ENCODE results near the gene USF3. TPM values are rescaled to one million over a fixed set of nuclear protein-coding genes. Genes with fewer than 3 reads are reported as not detected.
A peak's percentile ranks its signal among the peaks of the same experiment; 100 is the strongest.

Gene USF3
- polyA plus RNA-seq, 1 donor from 2014 or later, result 15.4 TPM

- no peaks in the 10 kb centered on the region for H3K27me3 ChIP-seq (ENCODE audit: insufficient read depth, low read depth, low read length)
- no peaks in the 10 kb centered on the region for H3K36me3 ChIP-seq (ENCODE audit: insufficient read depth, low read length)
- no peaks in the 10 kb centered on the region for H3K9me2 ChIP-seq (ENCODE audit: insufficient read depth, low read length)
- H3K9me3 ChIP-seq (ENCODE audit: low read length), result no peaks in the 10 kb centered on the region
- H3K27ac ChIP-seq (ENCODE audit: low read length), result no peak overlapping the region
- no peak overlapping the region for H3K9ac ChIP-seq (ENCODE audit: low read length)
- H3K4me3 ChIP-seq (ENCODE audit: low read length), result no peak overlapping the region
- no peaks in the 10 kb centered on the region for H4K20me1 ChIP-seq (ENCODE audit: insufficient read depth)
- TF ChIP-seq CTCF (IDR thresholded peaks at IDR 0.05; ENCODE audit: poor library complexity, severe bottlenecking), result no peak
- no peak overlapping the region for H2AFZ ChIP-seq (ENCODE audit: low read depth, low read length)
- H3K79me2 ChIP-seq (replicated peaks; ENCODE audit: insufficient read depth, low read length), result peaks cover 77% of the 10 kb centered on the region
- H3K4me2 ChIP-seq (ENCODE audit: low read length), result no peak overlapping the region
- peaks cover 4% of the 10 kb centered on the region for H3F3A ChIP-seq (ENCODE audit: insufficient read depth, low read length, poor library complexity, severe bottlenecking)
Observed at GRCh38 chr3:113741620-113742019, 45.2 kb upstream of the USF3 start.

GRCh38 chr3:113741086-113741485 lies 44.6 kb upstream of the USF3 start:
- no peak overlapping the region for H2AFZ ChIP-seq (ENCODE audit: low read depth, low read length)
- H3K9me3 ChIP-seq (ENCODE audit: low read length), result no peaks in the 10 kb centered on the region
- H4K20me1 ChIP-seq (ENCODE audit: insufficient read depth), result no peaks in the 10 kb centered on the region
- no peaks in the 10 kb centered on the region for H3K27me3 ChIP-seq (ENCODE audit: insufficient read depth, low read depth, low read length)
- H3K9ac ChIP-seq (ENCODE audit: low read length), result no peak overlapping the region
- no peak overlapping the region for H3K4me2 ChIP-seq (ENCODE audit: low read length)
- no peak overlapping the region for H3K4me3 ChIP-seq (ENCODE audit: low read length)
- no peak overlapping the region for H3K27ac ChIP-seq (ENCODE audit: low read length)
- H3F3A ChIP-seq (ENCODE audit: insufficient read depth, low read length, poor library complexity, severe bottlenecking), result peaks cover 4% of the 10 kb centered on the region
- TF ChIP-seq POLR2AphosphoS5 (IDR thresholded peaks at IDR 0.05), result no peak
- peaks cover 82% of the 10 kb centered on the region for H3K79me2 ChIP-seq (replicated peaks; ENCODE audit: insufficient read depth, low read length)
- no peaks in the 10 kb centered on the region for H3K36me3 ChIP-seq (ENCODE audit: insufficient read depth, low read length)
- H3K9me2 ChIP-seq (ENCODE audit: insufficient read depth, low read length), result no peaks in the 10 kb centered on the region

GRCh38 chr3:113736548-113737089 lies 40.2 kb upstream of the USF3 start:
- Histone ChIP-seq H3K27me3 (ENCODE audit: insufficient read depth, low read depth, low read length) (no peaks in the 10 kb centered on the region), H3K4me3 (ENCODE audit: low read length) (no peak overlapping the region), H3K4me2 (ENCODE audit: low read length) (no peak overlapping the region), H3K9me2 (ENCODE audit: insufficient read depth, low read length) (no peaks in the 10 kb centered on the region), H3K9ac (ENCODE audit: low read length) (no peak overlapping the region), H3K27ac (ENCODE audit: low read length) (no peak overlapping the region), H3K79me2 (replicated peaks; ENCODE audit: insufficient read depth, low read length) (peaks cover 73% of the 10 kb centered on the region), H2AFZ (ENCODE audit: low read depth, low read length) (no peak overlapping the region), H3F3A (ENCODE audit: insufficient read depth, low read length, poor library complexity, severe bottlenecking) (no peaks in the 10 kb centered on the region), H3K9me3 (ENCODE audit: low read length) (no peaks in the 10 kb centered on the region), H3K36me3 (ENCODE audit: insufficient read depth, low read length) (no peaks in the 10 kb centered on the region), H4K20me1 (ENCODE audit: insufficient read depth) (no peaks in the 10 kb centered on the region)
- TF ChIP-seq RAD21 (conservative IDR thresholded peaks at IDR 0.05), result peak; percentile 83
- TF ChIP-seq TAF1 (IDR thresholded peaks at IDR 0.05; ENCODE audit: low read depth), result no peak
- TF ChIP-seq POLR2AphosphoS5 (IDR thresholded peaks at IDR 0.05), result no peak
- TF ChIP-seq CTCF (IDR thresholded peaks at IDR 0.05; ENCODE audit: poor library complexity, severe bottlenecking), result peak; percentile 75
- TF ChIP-seq SMC3 (conservative IDR thresholded peaks at IDR 0.05; ENCODE audit: poor library complexity), result peak; percentile 83

GRCh38 chr3:113731694-113732093 lies 35.3 kb upstream of the USF3 start:
- no peak overlapping the region for H3K27ac ChIP-seq (ENCODE audit: low read length)
- TF ChIP-seq CTCF (IDR thresholded peaks at IDR 0.05; ENCODE audit: poor library complexity, severe bottlenecking) (no peak), RAD21 (conservative IDR thresholded peaks at IDR 0.05) (no peak), MXI1 (conservative IDR thresholded peaks at IDR 0.05; ENCODE audit: poor library complexity, severe bottlenecking) (no peak), TAF1 (IDR thresholded peaks at IDR 0.05; ENCODE audit: low read depth) (no peak)

More at GRCh38 chr3:113731694-113732093, 35.3 kb upstream of the USF3 start:
- H3F3A ChIP-seq (ENCODE audit: insufficient read depth, low read length, poor library complexity, severe bottlenecking), result no peaks in the 10 kb centered on the region
- H2AFZ ChIP-seq (ENCODE audit: low read depth, low read length), result no peak overlapping the region
- H3K9ac ChIP-seq (ENCODE audit: low read length), result no peak overlapping the region
- no peaks in the 10 kb centered on the region for H3K9me3 ChIP-seq (ENCODE audit: low read length)
- H3K27me3 ChIP-seq (ENCODE audit: insufficient read depth, low read depth, low read length), result no peaks in the 10 kb centered on the region
- no peaks in the 10 kb centered on the region for H3K9me2 ChIP-seq (ENCODE audit: insufficient read depth, low read length)
- H3K4me2 ChIP-seq (ENCODE audit: low read length), result no peak overlapping the region
- H4K20me1 ChIP-seq (ENCODE audit: insufficient read depth), result no peaks in the 10 kb centered on the region
- H3K4me3 ChIP-seq (ENCODE audit: low read length), result no peak overlapping the region
- H3K79me2 ChIP-seq (replicated peaks; ENCODE audit: insufficient read depth, low read length), result peaks cover 49% of the 10 kb centered on the region
- no peaks in the 10 kb centered on the region for H3K36me3 ChIP-seq (ENCODE audit: insufficient read depth, low read length)

Measured in neural cell (in vitro differentiated cells).